ENCODE results near the gene AKR1C2.
"Not testable (repeated sequence)": the region's sequence is repeated elsewhere in the genome, so short reads cannot be mapped to it uniquely, and the experiment has no call there.

DNA sequence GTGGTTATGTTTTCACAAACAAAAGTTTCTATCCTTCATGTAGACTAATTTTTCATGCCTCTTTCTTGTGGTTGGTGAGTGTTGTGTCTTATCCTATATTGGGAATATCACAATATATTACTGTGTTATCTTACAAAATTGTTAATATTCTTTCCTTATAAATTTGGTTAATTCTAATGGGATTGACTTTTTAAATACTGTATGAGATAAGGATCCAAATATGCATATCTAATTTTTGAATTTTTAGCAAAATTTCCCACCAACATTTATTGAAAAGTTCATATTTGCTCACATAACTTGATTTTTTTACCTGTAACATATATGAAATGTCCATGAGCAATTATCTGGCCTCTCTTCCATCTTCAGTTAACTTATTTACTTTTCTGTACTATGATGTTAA lies 29.3 kb downstream of the AKR1C2 start:
- TF ChIP-seq, protein P1, sequence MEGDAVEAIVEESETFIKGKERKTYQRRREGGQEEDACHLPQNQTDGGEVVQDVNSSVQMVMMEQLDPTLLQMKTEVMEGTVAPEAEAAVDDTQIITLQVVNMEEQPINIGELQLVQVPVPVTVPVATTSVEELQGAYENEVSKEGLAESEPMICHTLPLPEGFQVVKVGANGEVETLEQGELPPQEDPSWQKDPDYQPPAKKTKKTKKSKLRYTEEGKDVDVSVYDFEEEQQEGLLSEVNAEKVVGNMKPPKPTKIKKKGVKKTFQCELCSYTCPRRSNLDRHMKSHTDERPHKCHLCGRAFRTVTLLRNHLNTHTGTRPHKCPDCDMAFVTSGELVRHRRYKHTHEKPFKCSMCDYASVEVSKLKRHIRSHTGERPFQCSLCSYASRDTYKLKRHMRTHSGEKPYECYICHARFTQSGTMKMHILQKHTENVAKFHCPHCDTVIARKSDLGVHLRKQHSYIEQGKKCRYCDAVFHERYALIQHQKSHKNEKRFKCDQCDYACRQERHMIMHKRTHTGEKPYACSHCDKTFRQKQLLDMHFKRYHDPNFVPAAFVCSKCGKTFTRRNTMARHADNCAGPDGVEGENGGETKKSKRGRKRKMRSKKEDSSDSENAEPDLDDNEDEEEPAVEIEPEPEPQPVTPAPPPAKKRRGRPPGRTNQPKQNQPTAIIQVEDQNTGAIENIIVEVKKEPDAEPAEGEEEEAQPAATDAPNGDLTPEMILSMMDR (IDR thresholded peaks at IDR 0.05), result not testable (repeated sequence)
- TF ChIP-seq EP300 (IDR thresholded peaks at IDR 0.05), result not testable (repeated sequence)
